GM23248 (cell line): ENCODE data around the gene SLC7A11.

Experiments used
- EZH2 ChIP-seq: fragments of 200-600 bp; sonication (generic); IDR thresholded peaks from 2 replicates; pipeline ENCODE4 v1.6.1; 2018; ENCODE audit warnings: antibody characterized with exemption, mild to moderate bottlenecking; ENCODE audit not compliant: insufficient read depth, poor library complexity, severe bottlenecking
- EZH2phosphoT487 ChIP-seq: fragments of 200-600 bp; sonication (generic); IDR thresholded peaks from 2 replicates; pipeline ENCODE4 v1.6.1; 2018; ENCODE audit warnings: antibody characterized with exemption, moderate library complexity, mild to moderate bottlenecking, low read depth; ENCODE audit not compliant: insufficient read depth

GRCh38 chr4:138252551-138252950 lies 10.4 kb upstream of the SLC7A11 start:
- TF ChIP-seq EZH2, result no peak
- TF ChIP-seq EZH2phosphoT487, result no peak
